Chondrocyte (in vitro differentiated cells): ENCODE results near the gene ABCA9. TPM values are rescaled to one million over a fixed set of nuclear protein-coding genes. Genes with fewer than 3 reads are reported as not detected.
"Not testable (repeated sequence)": the region's sequence is repeated elsewhere in the genome, so short reads cannot be mapped to it uniquely, and the experiment has no call there.

Experiments
- DNase-seq: peaks from one replicate; pipeline ENCODE4 v3.0.0; 2021; ENCODE audit warnings: mixed read lengths, low spot score
- H3K27ac Mint-ChIP-seq: one replicate; pipeline ENCODE4 v1.8.0; 2021; ENCODE audit warnings: mild to moderate bottlenecking, moderate library complexity, mixed read lengths; ENCODE audit not compliant: unreplicated experiment
- H3K27me3 Mint-ChIP-seq: 2 replicates; pipeline ENCODE4 v1.8.0; 2021; ENCODE audit warnings: low read depth, mixed read lengths
- H3K36me3 Mint-ChIP-seq: 2 replicates; pipeline ENCODE4 v1.8.0; 2021; ENCODE audit warnings: low read depth, mixed read lengths
- H3K4me1 Mint-ChIP-seq: 2 replicates; pipeline ENCODE4 v1.8.0; 2021; ENCODE audit warnings: low read depth, mild to moderate bottlenecking, mixed read lengths
- H3K4me3 Mint-ChIP-seq: one replicate; pipeline ENCODE4 v1.8.0; 2021; ENCODE audit warnings: mild to moderate bottlenecking, moderate library complexity, mixed read lengths; ENCODE audit not compliant: unreplicated experiment
- H3K9me3 Mint-ChIP-seq: 2 replicates; pipeline ENCODE4 v1.8.0; 2021; ENCODE audit warnings: low read depth, mixed read lengths
- CTCF ChIP-seq: fragments of 200-600 bp; sonication (generic); IDR thresholded peaks from 2 replicates; pipeline ENCODE4 v1.5.0; 2021; ENCODE audit warnings: antibody characterized with exemption, mild to moderate bottlenecking, moderate library complexity
- total RNA-seq: library from RNA; stranded (reverse); gene quantifications from 3 replicates; pipeline ENCODE4 v1.2.1, GENCODE V29; 2021

Gene ABCA9
- total RNA-seq, 1 donor from 2014 or later, result 0.05 TPM

- H3K27ac Mint-ChIP-seq, H3K4me3 Mint-ChIP-seq, DNase-seq, H3K36me3 Mint-ChIP-seq, H3K4me1 Mint-ChIP-seq, H3K27me3 Mint-ChIP-seq: not testable (repeated sequence)
- H3K9me3 Mint-ChIP-seq, result peaks cover 14% of the 10 kb centered on the region
These were observed 9.9 kb upstream of the ABCA9 start for GRCh38 chr17:69070378-69071232.

- DNase-seq, result no peak
- Mint-ChIP-seq H3K27ac (no peak overlapping the region), H3K4me1 (no peaks in the 10 kb centered on the region), H3K36me3 (peaks cover 1% of the 10 kb centered on the region), H3K27me3 (no peaks in the 10 kb centered on the region), H3K4me3 (no peak overlapping the region), H3K9me3 (peaks cover 7% of the 10 kb centered on the region)
- no peak for TF ChIP-seq CTCF
These were observed 8.6 kb upstream of the ABCA9 start for GRCh38 chr17:69069226-69069750.

- Mint-ChIP-seq H3K27me3 (no peaks in the 10 kb centered on the region), H3K4me3 (no peak overlapping the region), H3K27ac (no peak overlapping the region), H3K36me3 (no peaks in the 10 kb centered on the region), H3K9me3 (no peaks in the 10 kb centered on the region), H3K4me1 (no peaks in the 10 kb centered on the region)
- TF ChIP-seq CTCF, result peak; percentile 30
- DNase-seq, result no peak
These were observed 6.7 kb upstream of the ABCA9 start for GRCh38 chr17:69067274-69068047.

GRCh38 chr17:69066482-69066881 lies 5.8 kb upstream of the ABCA9 start:
- no peaks in the 10 kb centered on the region for H3K36me3 Mint-ChIP-seq
- no peak overlapping the region for H3K27ac Mint-ChIP-seq
- no peaks in the 10 kb centered on the region for H3K27me3 Mint-ChIP-seq
- TF ChIP-seq CTCF, result no peak
- peaks cover 5% of the 10 kb centered on the region for H3K4me1 Mint-ChIP-seq
- no peak overlapping the region for H3K4me3 Mint-ChIP-seq
- no peaks in the 10 kb centered on the region for H3K9me3 Mint-ChIP-seq
- no peak for DNase-seq

GRCh38 chr17:69065113-69065512 lies 4.4 kb upstream of the ABCA9 start:
- no peaks in the 10 kb centered on the region for H3K36me3 Mint-ChIP-seq
- peaks cover 17% of the 10 kb centered on the region for H3K4me1 Mint-ChIP-seq
- no peaks in the 10 kb centered on the region for H3K27me3 Mint-ChIP-seq
- H3K4me3 Mint-ChIP-seq, result no peak overlapping the region
- no peak for TF ChIP-seq CTCF
- no peak for DNase-seq
- no peak overlapping the region for H3K27ac Mint-ChIP-seq
- H3K9me3 Mint-ChIP-seq, result no peaks in the 10 kb centered on the region
